Gastroesophageal sphincter (tissue), 4 donors: ENCODE results near the gene MT1E. TPM values are rescaled to one million over a fixed set of nuclear protein-coding genes. Genes with fewer than 3 reads are reported as not detected.
A peak's percentile ranks its signal among the peaks of the same experiment; 100 is the strongest.

Experiments
- ATAC-seq: fragments of 150-250 bp; one replicate; pipeline ENCODE4 v1.9.1; 2016; ENCODE audit warnings: mild to moderate bottlenecking, moderate library complexity
- H3K27ac ChIP-seq, 4 donors: fragments of 200-600 bp; sonication (generic) in 3 of 4; 1 replicate in 3 of 4; 2 replicates in 1 of 4; pipeline ENCODE4 v1.5.1; 2016 to 2019
- H3K27me3 ChIP-seq: fragments of 200-600 bp; sonication (generic); one replicate; pipeline ENCODE4 v1.5.1; 2019
- H3K36me3 ChIP-seq, 2 donors: fragments of 200-600 bp; sonication (generic); one replicate each; pipeline ENCODE4 v1.5.1; 2019; ENCODE audit warnings: control low read depth in 1 of 2
- H3K4me1 ChIP-seq, 3 donors: fragments of 200-600 bp; sonication (generic); 1 replicate in 2 of 3; 2 replicates in 1 of 3; pipeline ENCODE4 v1.5.1; 2016 to 2019; ENCODE audit warnings: control low read depth in 2 of 3
- H3K4me3 ChIP-seq, 2 donors: fragments of 200-600 bp; sonication (generic); one replicate each; pipeline ENCODE4 v1.5.1; 2019; ENCODE audit warnings: mild to moderate bottlenecking in 1 of 2, moderate library complexity in 1 of 2
- H3K9me3 ChIP-seq, 3 donors: fragments of 200-600 bp; sonication (generic); one replicate each; pipeline ENCODE4 v1.5.1; 2017 to 2019; ENCODE audit warnings: control low read depth in 2 of 3
- EP300 ChIP-seq: sonication (generic); formaldehyde crosslinking; IDR thresholded peaks from one replicate; pipeline ENCODE4 v1.6.1; 2017; ENCODE audit warnings: antibody characterized with exemption, mild to moderate bottlenecking
- POLR2A ChIP-seq, 2 donors: fragments of 450-650 bp; IDR thresholded peaks; one replicate each; pipeline ENCODE4 v1.6.1; 2017; ENCODE audit warnings: antibody characterized with exemption in 2 of 2, mild to moderate bottlenecking in 2 of 2, moderate library complexity in 1 of 2
- POLR2AphosphoS5 ChIP-seq: sonication (generic); formaldehyde crosslinking; IDR thresholded peaks from one replicate; pipeline ENCODE4 v1.6.1; 2017; ENCODE audit warnings: antibody characterized with exemption
- WGBS, 2 donors: methylation state at CpG; one replicate each; pipeline ENCODE4 v1.1.5; 2018; ENCODE audit warnings: low coverage in 1 of 2; 5-methylcytosine and 5-hydroxymethylcytosine counted together
- total RNA-seq, 4 donors: library from RNA; depleted of rRNA; stranded (reverse); fragments of >200 nt; gene quantifications; one replicate each; pipeline ENCODE4 v1.1.0, GENCODE V29; 2016
- TF ChIP-seq, protein P1 (sequence below), 4 experiments: fragments of 200-600 bp in 2 of 4; fragments of 450-650 bp in 2 of 4; sonication (generic) in 1 of 4; IDR thresholded peaks; one replicate each; pipeline ENCODE4 v1.5.1; 2017 to 2019; ENCODE audit warnings: antibody characterized with exemption in 4 of 4, mild to moderate bottlenecking in 2 of 4, moderate library complexity in 2 of 4

Gene MT1E
- total RNA-seq, 4 donors from 2014 or later = 101 to 194 (median 144) TPM

DNA sequence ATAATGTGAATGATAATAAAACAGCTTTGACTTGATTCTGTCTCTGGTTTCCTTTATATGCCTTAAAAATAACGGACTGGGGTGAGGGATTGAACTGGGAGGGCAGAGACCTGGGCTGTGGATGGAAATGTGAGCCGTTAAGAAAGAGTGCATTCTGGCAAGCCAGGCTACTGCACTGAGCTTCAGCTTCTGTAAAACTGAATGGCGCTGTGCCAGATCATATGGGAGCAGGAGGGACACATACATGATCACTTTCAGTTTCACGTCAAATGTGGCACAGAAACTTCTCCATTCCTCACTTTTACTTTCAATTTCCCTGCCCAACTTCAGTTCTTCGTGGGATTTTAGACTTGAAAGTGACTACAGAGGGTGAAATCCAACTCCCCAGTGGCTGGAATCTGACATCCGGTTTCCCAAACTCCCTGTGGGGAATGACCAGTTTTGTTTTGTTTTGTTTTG, 16.1 kb upstream of the MT1E start:
- Histone ChIP-seq H3K9me3 (no peaks in the 10 kb centered on the region), H3K27ac (peak overlapping the region; percentile 71 to 92 (median 88)), H3K36me3 (no peaks in the 10 kb centered on the region), H3K4me3 (peak overlapping the region; percentile 61 to 83), H3K27me3 (no peaks in the 10 kb centered on the region), H3K4me1 (peaks cover 0 to 63% (median 26%) of the 10 kb centered on the region in 3 donors)
- peak; percentile 82 for TF ChIP-seq POLR2AphosphoS5
- TF ChIP-seq, protein P1, sequence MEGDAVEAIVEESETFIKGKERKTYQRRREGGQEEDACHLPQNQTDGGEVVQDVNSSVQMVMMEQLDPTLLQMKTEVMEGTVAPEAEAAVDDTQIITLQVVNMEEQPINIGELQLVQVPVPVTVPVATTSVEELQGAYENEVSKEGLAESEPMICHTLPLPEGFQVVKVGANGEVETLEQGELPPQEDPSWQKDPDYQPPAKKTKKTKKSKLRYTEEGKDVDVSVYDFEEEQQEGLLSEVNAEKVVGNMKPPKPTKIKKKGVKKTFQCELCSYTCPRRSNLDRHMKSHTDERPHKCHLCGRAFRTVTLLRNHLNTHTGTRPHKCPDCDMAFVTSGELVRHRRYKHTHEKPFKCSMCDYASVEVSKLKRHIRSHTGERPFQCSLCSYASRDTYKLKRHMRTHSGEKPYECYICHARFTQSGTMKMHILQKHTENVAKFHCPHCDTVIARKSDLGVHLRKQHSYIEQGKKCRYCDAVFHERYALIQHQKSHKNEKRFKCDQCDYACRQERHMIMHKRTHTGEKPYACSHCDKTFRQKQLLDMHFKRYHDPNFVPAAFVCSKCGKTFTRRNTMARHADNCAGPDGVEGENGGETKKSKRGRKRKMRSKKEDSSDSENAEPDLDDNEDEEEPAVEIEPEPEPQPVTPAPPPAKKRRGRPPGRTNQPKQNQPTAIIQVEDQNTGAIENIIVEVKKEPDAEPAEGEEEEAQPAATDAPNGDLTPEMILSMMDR (IDR thresholded peaks at IDR 0.05) = peak in 2 of 4 experiments; percentile 23 to 30
- TF ChIP-seq EP300 = no peak
- WGBS, 2 donors = 0 to 3% methylated on average over 6 of the region's 6 CpGs
- no peak for ATAC-seq

DNA sequence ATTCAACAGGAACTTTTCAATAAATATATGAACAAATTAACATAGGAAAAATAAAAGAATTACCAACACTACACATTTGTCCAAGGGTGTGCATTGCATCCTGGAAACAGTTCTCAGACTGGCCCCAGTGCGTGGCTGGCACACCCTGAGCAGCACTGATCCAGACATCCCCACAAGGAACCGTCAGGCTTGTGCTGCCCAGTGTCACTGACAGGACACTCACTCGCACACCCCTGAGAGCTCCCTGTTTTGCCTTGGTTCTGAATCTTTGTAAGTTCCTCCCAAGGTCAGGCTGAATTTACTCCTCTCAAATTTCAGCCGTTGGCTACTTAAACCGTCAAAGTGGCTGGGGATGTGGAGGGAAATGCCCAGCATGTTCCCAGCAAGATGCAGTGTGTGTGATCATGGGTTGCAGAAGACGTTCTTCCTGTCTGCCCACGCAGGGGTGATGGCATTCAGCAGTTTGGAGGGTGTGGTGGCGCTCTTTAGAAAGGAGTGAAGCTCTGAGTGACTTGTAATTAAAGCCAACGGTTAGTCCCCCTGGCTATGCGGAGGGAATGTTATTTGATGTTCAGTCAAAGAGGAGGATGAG, 15.5 kb upstream of the MT1E start:
- Histone ChIP-seq H3K4me3 (peak overlapping the region in 1 of 2 donors; percentile 61), H3K27me3 (no peaks in the 10 kb centered on the region), H3K36me3 (no peaks in the 10 kb centered on the region), H3K4me1 (peaks cover 0 to 63% (median 26%) of the 10 kb centered on the region in 3 donors), H3K9me3 (no peaks in the 10 kb centered on the region), H3K27ac (peak overlapping the region; percentile 71 to 92 (median 88))
- ATAC-seq = no peak
- TF ChIP-seq POLR2A (IDR thresholded peaks at IDR 0.05) (peak in 1 of 2 donors; percentile 20), EP300 (no peak), POLR2AphosphoS5 (peak; percentile 82)
- 8 to 19% methylated on average over 3 to 7 of the region's 10 CpGs for WGBS, 2 donors

DNA sequence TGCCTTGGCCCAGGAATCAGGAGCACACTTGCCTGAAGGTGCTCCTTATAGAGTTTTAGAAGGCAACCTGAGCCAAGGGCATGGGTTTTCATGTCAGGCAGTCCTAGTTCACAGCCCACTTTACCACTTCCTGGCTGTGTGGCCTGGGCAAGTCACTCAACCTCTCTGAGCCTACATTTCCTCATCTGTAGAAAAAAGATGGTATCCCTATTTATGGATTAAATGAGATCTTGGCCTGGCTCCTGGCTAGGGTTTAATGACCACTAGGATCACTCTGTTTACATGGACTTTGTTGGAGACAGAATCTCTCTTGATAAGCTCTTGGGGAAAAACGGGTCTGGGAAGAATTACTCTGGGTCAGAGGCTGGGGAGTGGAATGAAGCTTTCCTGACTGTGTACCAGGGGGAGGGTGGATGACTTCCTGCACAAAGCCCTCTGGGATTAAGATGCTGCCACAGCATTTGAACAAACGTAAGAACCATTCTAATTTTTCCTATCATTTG, 14.9 kb upstream of the MT1E start:
- no peaks in the 10 kb centered on the region for H3K27me3 ChIP-seq
- H3K9me3 ChIP-seq = no peaks in the 10 kb centered on the region
- no peaks in the 10 kb centered on the region for H3K36me3 ChIP-seq
- TF ChIP-seq, protein P1 (IDR thresholded peaks at IDR 0.05) = no peak
- TF ChIP-seq POLR2A (IDR thresholded peaks at IDR 0.05) (no peak), EP300 (no peak), POLR2AphosphoS5 (no peak)
- 5 to 41% methylated on average over 2 of the region's 2 CpGs for WGBS, 2 donors
- H3K27ac ChIP-seq = peak overlapping the region; percentile 71 to 92 (median 88)
- H3K4me3 ChIP-seq = peak overlapping the region in 1 of 2 donors; percentile 61
- H3K4me1 ChIP-seq = peaks cover 0 to 62% (median 26%) of the 10 kb centered on the region in 3 donors
- no peak for ATAC-seq

DNA sequence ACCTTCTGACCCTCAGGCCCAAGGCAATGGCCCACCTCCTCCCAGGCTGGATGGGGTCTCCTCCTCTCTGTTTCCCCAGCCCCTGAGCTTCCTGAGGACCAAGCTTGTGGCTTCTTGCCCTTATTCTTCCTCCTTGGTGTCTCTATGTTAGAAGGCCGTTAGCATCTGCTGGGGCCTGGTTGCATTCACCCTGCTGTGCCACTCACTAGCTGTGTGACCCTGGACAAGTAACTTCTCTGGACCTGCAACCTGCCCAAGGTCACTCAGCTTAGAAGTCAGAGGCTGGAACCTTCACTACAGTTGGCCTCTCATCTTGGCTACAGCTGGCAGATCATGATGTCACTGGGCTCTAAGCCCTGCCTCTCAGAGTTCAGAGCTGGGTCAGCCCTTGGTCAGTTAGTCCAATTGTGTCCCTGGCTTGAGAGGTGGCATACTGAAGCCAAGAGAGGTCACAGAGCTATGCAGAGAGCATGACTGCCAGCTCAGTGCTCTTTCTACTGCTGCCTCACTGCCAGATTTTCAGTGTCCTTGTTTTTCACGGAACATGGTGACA, 14.2 kb upstream of the MT1E start:
- Histone ChIP-seq H3K4me1 (peaks cover 0 to 55% (median 20%) of the 10 kb centered on the region in 3 donors), H3K27me3 (no peaks in the 10 kb centered on the region), H3K4me3 (no peak overlapping the region), H3K36me3 (no peaks in the 10 kb centered on the region), H3K9me3 (no peaks in the 10 kb centered on the region), H3K27ac (peak overlapping the region; percentile 2 to 92 (median 88))
- ATAC-seq = peak; percentile 6
- TF ChIP-seq POLR2AphosphoS5 = peak; percentile 46
- TF ChIP-seq EP300 = no peak
- 57 to 70% methylated on average over 1 to 2 of the region's 2 CpGs for WGBS, 2 donors

DNA sequence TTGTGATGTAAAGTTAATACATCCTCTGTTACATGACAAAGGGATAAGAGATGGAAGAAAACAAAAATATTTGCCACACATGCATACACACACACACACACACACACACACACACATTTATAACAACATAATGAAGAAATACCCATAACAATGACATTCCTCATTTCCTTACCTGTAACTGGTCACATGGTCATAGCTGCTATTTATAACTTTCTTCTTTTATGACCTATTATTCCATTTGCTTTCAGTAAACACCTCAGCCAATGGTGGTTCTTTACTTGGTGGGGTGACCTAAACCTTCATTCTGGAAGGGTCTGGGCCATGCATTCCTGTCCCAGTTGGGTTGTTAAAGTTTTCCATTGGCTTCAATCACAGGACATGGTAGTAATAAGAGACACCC, 11.9 kb upstream of the MT1E start:
- H3K9me3 ChIP-seq = no peaks in the 10 kb centered on the region
- no peaks in the 10 kb centered on the region for H3K27me3 ChIP-seq
- no peak overlapping the region for H3K4me3 ChIP-seq
- H3K36me3 ChIP-seq = no peaks in the 10 kb centered on the region
- no peak for ATAC-seq
- TF ChIP-seq, protein P1 (IDR thresholded peaks at IDR 0.05) = no peak
- peaks cover 0 to 51% (median 22%) of the 10 kb centered on the region in 3 donors for H3K4me1 ChIP-seq
- H3K27ac ChIP-seq = no peak overlapping the region

DNA sequence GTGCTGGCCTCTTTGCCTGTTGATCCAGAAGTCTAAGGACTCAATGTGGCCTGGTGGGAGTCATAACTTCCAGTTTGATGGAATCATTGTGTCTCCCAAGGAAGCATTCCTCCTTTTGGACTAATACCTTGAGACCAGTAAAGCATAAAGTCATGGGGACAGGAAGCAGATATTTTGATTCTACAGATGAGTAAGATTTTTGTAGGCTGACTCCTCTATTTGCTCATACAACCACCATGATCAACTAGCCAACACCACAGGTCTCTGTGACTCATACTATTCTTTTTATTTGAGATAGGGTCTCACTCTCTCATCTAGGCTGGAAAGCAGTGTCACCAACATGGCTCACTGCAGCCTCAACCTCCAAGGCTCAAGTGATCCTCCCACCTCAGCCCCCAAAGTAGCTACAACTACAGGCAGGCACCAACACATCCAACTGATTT, 11.0 kb upstream of the MT1E start:
- no peaks in the 10 kb centered on the region for H3K27me3 ChIP-seq
- H3K4me1 ChIP-seq = peaks cover 0 to 43% (median 22%) of the 10 kb centered on the region in 3 donors
- TF ChIP-seq, protein P1 (IDR thresholded peaks at IDR 0.05) = no peak
- TF ChIP-seq POLR2AphosphoS5 = no peak
- TF ChIP-seq EP300 = no peak
- no peak for ATAC-seq
- H3K9me3 ChIP-seq = no peaks in the 10 kb centered on the region
- no peak overlapping the region for H3K27ac ChIP-seq
- no peaks in the 10 kb centered on the region for H3K36me3 ChIP-seq
- H3K4me3 ChIP-seq = no peak overlapping the region
